Measurements from ENCODE around the gene INO80E.
A peak's percentile ranks its signal among the peaks of the same experiment; 100 is the strongest.
"Not testable (repeated sequence)": the region's sequence is repeated elsewhere in the genome, so short reads cannot be mapped to it uniquely, and the experiment has no call there.

INO80E gene

DNA sequence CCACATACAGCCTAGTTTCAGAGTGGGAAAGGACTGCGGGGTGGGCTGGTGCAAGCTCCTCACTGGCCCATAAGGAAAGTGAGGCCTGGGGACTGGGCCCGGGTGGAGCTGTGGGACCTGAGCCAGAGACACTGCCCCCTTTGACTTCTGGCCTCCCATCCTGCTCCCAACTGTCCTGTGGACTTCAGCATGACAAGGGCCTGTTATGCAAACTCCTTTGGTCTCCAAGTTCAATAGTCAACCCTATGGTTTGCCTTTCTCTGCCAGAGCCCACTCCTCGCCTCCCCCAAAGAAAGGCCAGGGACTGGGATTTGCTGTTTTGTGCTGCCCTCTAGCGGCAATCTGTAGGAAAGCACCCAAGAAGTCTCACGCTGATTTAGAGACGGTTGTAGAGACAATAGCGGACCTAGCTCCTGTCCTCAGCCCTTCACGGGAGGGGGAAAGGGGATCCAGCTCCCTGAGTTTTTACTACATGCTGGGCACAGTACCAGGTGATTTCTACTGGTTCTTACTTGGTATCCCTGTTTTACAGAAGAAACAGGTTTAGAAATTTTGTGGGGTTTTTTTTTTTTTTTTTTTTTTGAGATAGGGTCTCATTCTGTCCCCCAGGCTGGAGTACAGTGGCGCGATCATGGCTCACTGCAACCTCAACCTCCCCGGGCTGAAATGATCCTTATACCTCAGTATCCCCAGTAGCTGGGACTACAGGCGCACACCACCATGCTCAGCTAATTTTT is 36.2 kb downstream of the INO80E start:
- peak; percentile 28 for DNase-seq

DNA sequence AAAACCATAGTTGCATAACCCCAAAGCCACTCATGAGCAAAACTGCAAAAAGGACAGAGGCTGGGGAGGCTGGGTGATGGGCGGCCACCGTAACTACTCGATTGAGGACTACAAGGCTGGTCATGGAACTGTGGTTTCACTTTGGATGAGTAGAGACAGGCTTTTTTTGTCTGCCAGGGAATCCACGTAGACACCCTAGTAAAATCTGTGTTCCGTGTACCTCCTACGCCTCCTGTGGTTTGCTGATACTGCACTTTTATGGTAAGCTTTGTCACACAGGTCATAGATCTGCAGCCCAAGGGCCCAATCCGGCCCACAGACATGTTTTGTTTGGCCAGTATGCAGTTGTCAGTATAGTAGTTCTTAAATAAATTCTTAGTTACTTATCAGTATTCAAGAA is 37.2 kb downstream of the INO80E start:
- peak; percentile 41 for DNase-seq

DNA sequence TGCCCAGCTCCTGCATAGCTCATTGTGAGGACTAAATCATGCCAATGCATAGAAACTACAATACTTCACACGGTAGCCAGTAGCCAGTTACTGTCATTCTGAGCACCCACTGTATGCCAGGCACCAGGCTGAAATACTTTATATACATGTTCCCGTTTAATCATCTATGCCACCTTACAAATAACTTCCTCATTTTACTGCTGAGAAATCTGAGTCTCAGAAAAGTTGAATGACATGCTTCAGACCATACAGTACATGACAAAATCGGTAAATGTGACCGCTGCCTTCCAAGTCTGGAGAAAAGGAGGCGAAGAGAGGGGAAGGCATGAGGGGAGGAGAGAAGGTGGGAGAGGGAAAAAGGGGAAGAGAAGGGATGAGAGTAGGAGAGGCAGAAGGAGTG is 44.2 kb downstream of the INO80E start:
- DNase-seq: no peak

DNA sequence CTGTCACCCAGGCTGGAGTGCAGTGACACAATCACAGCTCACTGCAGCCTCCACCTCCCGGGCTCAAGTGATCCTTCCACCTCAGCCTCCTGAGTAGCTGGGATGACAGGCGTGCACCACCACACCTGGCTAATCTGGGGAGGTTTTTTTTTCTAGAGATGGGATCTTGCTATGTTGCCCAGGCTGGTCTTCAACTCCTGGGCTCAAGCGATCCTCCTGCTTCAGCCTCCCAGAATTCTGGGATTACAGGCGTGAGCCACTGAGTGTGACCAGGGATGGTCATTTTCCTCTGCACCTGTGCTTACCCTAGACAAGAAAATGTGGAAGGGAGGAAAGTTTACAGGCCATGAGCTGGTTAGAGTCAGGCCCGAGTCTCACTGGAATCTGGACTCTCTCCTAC is 44.6 kb downstream of the INO80E start:
- not testable (repeated sequence) for DNase-seq

DNA sequence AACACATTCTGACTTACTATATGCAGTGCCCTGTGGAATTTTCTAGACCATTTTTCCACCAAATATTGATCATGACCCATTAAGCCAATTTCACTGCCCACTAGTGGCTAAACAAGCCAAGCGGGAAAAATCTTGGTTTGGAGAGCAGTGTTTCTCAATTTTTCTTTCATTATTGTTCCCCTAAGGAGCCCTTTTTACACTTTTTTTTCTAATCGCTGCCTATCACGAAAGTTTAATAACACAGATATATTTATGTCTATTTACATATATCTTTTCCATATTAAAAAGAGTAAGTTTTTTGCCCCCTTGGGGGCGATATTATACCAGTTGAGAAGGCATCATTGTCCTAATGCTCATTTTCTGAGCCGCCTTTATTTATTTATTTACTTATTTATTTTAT is 45.8 kb downstream of the INO80E start:
- DNase-seq: no peak

DNA sequence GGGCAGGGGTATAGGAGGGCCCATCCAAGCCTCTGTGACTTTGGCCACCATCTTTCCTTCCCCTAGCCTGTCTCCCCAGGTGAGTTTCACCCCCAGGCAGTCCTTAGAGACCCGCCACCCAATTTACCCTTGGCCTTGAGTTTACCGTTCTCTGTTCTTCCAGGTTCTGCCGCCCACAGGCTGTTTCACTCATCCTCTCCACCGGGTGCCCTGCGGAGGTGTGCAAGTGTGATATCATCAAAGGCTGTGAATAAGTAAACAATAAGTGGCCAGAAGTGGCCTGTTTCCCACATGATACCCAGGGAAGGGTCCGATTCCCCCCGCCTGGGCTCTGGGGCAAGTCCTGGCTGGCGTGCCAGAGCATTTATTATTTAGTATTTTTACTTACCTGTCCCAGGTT is 50.1 kb downstream of the INO80E start:
- DNase-seq: no peak

DNA sequence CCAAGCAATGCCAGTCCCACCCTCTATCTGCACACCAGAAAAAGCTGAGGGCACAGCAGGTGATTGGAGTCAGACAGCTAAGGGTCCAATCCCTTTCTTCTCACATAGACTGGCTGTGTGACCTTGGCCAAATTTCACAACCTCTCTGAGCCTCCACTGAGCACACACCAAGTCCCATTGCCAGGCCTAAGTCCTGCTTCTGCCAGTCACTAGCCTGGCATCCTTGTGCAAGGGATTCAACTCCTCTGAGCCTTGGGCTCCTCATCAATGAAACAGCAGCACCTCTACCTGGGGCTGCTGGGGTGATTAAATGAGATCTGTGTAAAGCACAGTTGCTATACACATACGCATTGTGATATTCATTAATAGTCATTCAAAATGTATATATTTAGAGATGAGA is 50.5 kb downstream of the INO80E start:
- no peak for DNase-seq

DNA sequence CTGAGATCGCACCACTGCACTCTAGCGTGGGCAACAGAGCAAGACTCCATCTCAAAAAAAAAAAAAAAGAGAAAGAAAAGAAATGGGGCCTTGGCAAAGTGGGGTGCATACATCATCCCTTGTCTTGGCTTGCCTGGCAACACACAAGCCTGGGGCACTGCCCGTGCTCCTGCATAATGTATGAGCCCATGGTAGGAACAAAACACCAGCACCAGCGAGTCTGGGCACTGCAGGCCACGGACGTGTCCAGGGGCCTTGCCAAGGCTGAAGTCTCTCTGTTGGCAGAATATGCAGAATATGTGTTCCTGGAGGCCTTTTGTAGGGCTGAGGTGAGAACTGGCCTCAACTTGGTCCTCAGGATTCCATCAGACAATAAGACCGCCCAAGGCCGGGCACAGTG is 53.8 kb downstream of the INO80E start:
- DNase-seq: no peak

DNA sequence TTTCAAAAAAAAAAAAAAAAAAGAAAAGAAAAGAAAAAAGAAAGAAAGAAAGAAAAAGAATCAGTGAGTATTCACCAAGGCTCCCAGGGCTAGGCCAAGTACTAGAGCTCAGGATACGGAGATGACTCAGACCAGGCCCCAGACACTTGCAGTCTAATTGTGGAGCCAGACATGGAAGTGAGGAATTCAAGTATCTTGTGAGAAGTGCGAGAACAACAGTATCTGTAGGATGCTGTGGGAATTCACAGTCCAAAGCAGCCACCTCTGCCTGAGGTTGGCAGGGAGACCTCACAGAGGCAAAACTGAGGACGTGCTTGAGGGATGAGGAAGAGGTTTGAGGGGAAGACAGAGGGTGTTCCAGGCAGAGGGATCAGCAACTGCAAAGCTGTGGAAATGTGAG is 55.5 kb downstream of the INO80E start:
- no peak for DNase-seq

DNA sequence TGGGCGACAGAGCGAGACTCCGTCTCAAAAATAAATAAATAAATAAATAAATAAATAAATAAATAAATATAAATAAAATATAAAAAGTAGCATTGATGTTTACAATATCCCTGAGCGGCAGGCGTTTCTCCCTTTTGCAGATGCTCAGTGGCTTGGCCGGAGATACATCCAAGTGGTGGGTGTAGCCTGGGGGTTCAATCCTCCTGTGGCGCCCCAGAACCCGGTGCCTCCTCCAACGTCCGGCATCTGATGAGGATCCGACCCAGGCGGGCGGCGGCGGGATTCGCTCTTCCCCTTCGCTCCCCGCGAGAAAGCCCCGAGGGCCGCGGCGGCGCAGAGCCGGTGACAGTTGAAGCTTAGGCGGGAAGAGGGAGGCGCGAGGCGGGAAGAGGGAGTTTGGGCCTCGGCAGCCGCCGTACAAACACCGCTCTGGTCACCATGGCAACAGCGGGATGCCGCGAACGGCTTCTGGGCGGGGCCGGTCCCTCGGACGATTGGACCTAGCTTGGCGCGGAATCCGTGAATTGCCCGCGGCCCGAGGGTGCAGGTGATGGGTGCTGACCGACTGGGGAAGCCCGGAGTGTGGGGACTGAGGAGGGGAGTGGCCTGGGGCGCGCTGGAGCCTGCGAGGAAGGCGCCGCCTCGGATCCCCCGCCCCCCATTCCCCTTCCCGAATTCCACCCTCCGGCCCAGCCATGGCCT is 56.8 kb downstream of the INO80E start:
- DNase-seq: peak; percentile 80

DNA sequence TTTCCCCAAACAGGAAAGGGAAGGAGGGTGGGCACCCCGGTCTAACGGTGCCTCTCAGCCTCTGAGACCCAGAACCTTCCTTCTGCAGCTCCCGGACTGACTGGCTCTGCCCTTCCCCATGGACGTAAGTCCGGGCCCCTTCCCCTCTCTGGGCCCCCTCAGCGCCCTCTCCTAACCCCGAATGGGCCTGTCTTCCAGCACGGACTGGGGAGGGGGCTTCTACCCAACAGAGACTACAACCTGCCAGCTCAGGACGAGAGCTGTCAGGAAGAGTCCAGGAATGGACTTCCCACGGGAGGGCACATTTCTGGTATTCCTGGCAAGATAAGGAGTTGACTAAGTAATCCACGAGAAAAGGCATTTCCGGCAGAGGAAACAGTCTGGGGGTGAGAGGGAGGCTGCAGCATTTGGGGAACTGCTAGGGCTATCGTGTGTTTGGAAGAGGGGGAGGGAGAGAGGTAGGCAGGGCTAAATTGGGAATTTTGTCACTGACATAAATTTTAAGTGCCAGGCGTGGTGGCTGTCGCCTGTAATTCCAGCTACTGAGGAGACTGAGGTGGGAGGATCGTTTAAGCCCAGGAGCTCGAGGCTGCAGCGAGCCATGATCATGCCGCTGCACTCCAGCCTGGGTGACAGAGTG is 57.5 kb downstream of the INO80E start:
- no peak for DNase-seq

DNA sequence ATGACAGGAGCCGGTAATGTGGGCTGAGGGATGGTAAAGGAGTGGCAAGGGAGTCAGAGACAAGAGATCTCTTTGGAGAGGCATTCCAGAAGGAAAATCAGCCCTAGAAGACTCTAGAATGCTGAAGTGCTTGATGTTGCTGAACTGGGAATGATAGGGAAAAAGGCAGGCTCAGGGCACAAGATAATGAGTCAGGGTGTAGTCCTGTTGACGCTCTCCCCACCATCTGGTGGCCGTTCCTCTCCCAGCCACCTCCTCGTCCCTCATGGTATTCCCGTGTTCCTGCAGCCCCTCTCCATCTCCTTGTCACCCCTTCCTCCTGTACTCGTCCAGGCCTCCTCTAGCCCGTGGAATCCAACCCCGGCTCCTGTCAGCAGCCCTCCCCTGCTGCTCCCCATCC is 58.4 kb downstream of the INO80E start:
- DNase-seq: no peak

DNA sequence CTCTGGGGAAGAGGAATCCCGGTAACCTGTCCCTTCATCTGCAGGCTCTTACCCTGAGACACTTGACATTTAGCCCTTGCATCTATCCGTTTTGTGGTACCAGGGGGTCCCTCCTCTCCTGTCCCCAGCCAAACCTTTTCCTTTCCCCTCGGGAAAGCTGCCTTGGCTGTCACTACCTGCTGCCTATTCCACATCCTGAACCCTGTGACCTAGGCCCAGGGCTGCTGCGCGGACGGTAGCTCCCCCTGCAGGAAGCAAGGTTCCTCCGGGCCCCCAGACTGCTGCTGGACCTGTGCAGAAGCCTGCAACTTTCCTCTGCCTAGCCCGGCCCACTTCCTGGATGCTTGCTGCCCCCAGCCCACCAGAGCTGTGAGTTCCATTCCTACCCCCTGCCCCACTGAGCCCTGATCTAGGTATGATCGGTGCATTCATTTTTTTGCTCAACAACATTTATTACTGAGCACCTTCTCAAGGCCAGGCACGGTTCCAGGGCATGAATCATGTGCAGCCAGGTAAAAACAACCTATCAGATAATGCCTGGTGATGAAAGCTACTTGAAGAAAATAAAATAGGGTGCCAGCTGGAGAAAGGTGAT is 59.0 kb downstream of the INO80E start:
- DNase-seq: no peak
